ENCODE results near the gene TMEM38A. TPM values are rescaled to one million over a fixed set of nuclear protein-coding genes. Genes with fewer than 3 reads are reported as not detected.

Gene TMEM38A
- total and polyA plus RNA-seq, 9 of the 15 experiments (the other 6 are each of a cell fraction or from before 2014, with no cell fraction given): 0.35 to 2.1 (median 1.2) TPM

DNA sequence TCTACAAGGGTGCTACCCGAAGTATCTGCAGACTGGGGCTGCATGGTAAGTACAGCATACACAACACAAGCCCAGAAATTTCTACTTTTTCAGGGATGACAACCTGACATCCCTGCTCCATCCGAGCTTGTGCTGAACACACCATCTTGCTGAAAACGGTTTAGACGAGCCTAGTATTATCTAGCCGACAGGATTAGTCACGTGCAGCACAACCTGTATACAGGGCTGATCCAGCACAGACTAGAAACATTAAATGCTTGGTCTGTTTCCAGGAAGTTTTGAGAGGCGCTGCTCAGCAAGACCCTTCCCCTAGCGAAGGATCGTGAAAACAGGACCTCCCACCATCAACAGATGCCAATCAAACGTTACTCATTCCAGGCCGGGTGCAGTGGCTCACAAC lies 5.2 kb upstream of the TMEM38A start:
- POLR2A ChIA-PET: no interaction called here
- Histone ChIP-seq H3K27me3 (ENCODE audit: control insufficient read depth in 2 of 2, insufficient read depth in 2 of 2, low read length in 2 of 2) (no peaks in the 10 kb centered on the region), H3K79me2 (ENCODE audit: control insufficient read depth, insufficient read depth, low read length) (peaks cover 38% of the 10 kb centered on the region), H2AFZ (ENCODE audit: low read depth, low read length) (no peak overlapping the region), H3K9ac (ENCODE audit: insufficient read depth in 1 of 2, low read depth in 2 of 2, low read length in 2 of 2) (no peak overlapping the region), H3K36me3 (ENCODE audit: control insufficient read depth, insufficient read depth, low read length) (peaks cover 85% of the 10 kb centered on the region), H3K27ac (ENCODE audit: extremely low read depth, low read depth, low read length) (no peak overlapping the region), H3K4me3 (no peak overlapping the region), H3K9me3 (replicated peaks; ENCODE audit: control insufficient read depth, insufficient read depth, low read depth, low read length) (no peaks in the 10 kb centered on the region), H3K4me2 (ENCODE audit: insufficient read depth, low read length) (no peak overlapping the region), H3K9me1 (ENCODE audit: control insufficient read depth, insufficient read depth, low read length) (peaks cover 6% of the 10 kb centered on the region), H4K20me1 (replicated peaks; ENCODE audit: control insufficient read depth, insufficient read depth, low read length) (peaks cover 13% of the 10 kb centered on the region), H3K4me1 (replicated peaks in 1 of 2; ENCODE audit: control insufficient read depth in 2 of 2, insufficient read depth in 2 of 2, low read length in 2 of 2) (peaks cover 7 to 16% of the 10 kb centered on the region in 2 experiments; a peak in 3 of 5 replicates)
- intact Hi-C loops (cut with micrococcal nuclease): no loop called here
- DNase-seq (ENCODE audit: extremely low read depth in 1 of 4, low spot score in 3 of 4): no peak
- 92% methylated on average over 11 of the region's 11 CpGs for WGBS (ENCODE audit: insufficient coverage, low coverage, missing lambda C conversion rate)
- in situ Hi-C loops (cut with MboI): no loop called here
- CTCF ChIA-PET (ENCODE audit: low intra/inter-chr PET ratio): no interaction called here
- no peak for FAIRE-seq
- TF ChIP-seq ZNF431 (CRISPR knock-in tag; IDR thresholded peaks at IDR 0.05) (no peak), SMAD4 (CRISPR knock-in tag; conservative IDR thresholded peaks at IDR 0.05) (no peak), IRF2 (CRISPR knock-in tag; IDR thresholded peaks at IDR 0.05) (no peak), ZNF146 (CRISPR knock-in tag; IDR thresholded peaks at IDR 0.05; ENCODE audit: unreplicated experiment) (no peak), TBL1XR1 (IDR thresholded peaks at IDR 0.05; ENCODE audit: low read length in 2 of 2) (no peak), ZNF57 (CRISPR knock-in tag; IDR thresholded peaks at IDR 0.05) (no peak), KLF6 (CRISPR knock-in tag; IDR thresholded peaks at IDR 0.05; ENCODE audit: borderline replicate concordance) (no peak), BCL6 (CRISPR knock-in tag; IDR thresholded peaks at IDR 0.05) (no peak), ZNF133 (CRISPR knock-in tag; IDR thresholded peaks at IDR 0.05) (no peak), HMGXB4 (CRISPR knock-in tag; IDR thresholded peaks at IDR 0.05) (no peak), ZNF668 (CRISPR knock-in tag; IDR thresholded peaks at IDR 0.05) (no peak), PHF21A (IDR thresholded peaks at IDR 0.05; ENCODE audit: borderline replicate concordance, low read depth) (no peak)
- TF ChIP-seq, protein P1, sequence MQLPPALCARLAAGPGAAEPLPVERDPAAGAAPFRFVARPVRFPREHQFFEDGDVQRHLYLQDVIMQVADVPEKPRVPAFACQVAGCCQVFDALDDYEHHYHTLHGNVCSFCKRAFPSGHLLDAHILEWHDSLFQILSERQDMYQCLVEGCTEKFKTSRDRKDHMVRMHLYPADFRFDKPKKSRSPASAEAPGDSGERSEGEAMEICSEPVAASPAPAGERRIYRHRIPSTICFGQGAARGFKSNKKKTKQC (CRISPR knock-in tag; IDR thresholded peaks at IDR 0.05): no peak
- BruUV-seq (replicated peaks): no TSS peak
- ATAC-seq: no peak
